Glutamatergic neuron (in vitro differentiated cells): ENCODE measurements around the gene ARID1B. TPM values are rescaled to one million over a fixed set of nuclear protein-coding genes. Genes with fewer than 3 reads are reported as not detected.

ENCODE experiments used
- DNase-seq: peaks from one replicate; pipeline ENCODE4 v3.0.0; 2022
- H3K27ac Mint-ChIP-seq: one replicate; pipeline ENCODE4 v1.8.0; 2020; ENCODE audit warnings: mild to moderate bottlenecking, mixed read lengths, inconsistent platforms; ENCODE audit not compliant: unreplicated experiment
- H3K27me3 Mint-ChIP-seq: one replicate; pipeline ENCODE4 v1.8.0; 2020; ENCODE audit warnings: mild to moderate bottlenecking, moderate library complexity, mixed read lengths, inconsistent platforms; ENCODE audit not compliant: unreplicated experiment
- H3K36me3 Mint-ChIP-seq: one replicate; pipeline ENCODE4 v1.8.0; 2020; ENCODE audit warnings: mild to moderate bottlenecking, mixed read lengths, inconsistent platforms; ENCODE audit not compliant: unreplicated experiment
- H3K4me1 Mint-ChIP-seq: one replicate; pipeline ENCODE4 v1.8.0; 2020; ENCODE audit warnings: mild to moderate bottlenecking, low read depth, mixed read lengths, inconsistent platforms; ENCODE audit not compliant: unreplicated experiment
- H3K4me3 Mint-ChIP-seq: one replicate; pipeline ENCODE4 v1.8.0; 2020; ENCODE audit warnings: mild to moderate bottlenecking, mixed read lengths, inconsistent platforms; ENCODE audit not compliant: unreplicated experiment
- H3K9me3 Mint-ChIP-seq: one replicate; pipeline ENCODE4 v1.8.0; 2020; ENCODE audit warnings: mild to moderate bottlenecking, moderate library complexity, mixed read lengths, inconsistent platforms; ENCODE audit not compliant: unreplicated experiment
- total RNA-seq: library from RNA; stranded (reverse); fragmentation: NEBNext Ultra II Directional; extraction: Animal tissue kit (Norgen Biotek cat#: 25700); gene quantifications from one replicate; pipeline ENCODE4 v1.2.1, GENCODE V29; 2021; ENCODE audit not compliant: unreplicated experiment
- TF ChIP-seq, protein P1 (sequence below): fragments of 200-600 bp; sonication (generic); IDR thresholded peaks from one replicate; pipeline ENCODE4 v1.5.0; 2021; ENCODE audit not compliant: partially characterized antibody, unreplicated experiment

ARID1B gene
- total RNA-seq, 1 donor from 2014 or later, result 202 TPM

- DNase-seq, result no peak
- Mint-ChIP-seq H3K9me3 (peaks cover 3% of the 10 kb centered on the region), H3K27ac (no peak overlapping the region), H3K27me3 (peaks cover 5% of the 10 kb centered on the region), H3K4me3 (no peak overlapping the region), H3K4me1 (peaks cover 19% of the 10 kb centered on the region), H3K36me3 (no peaks in the 10 kb centered on the region)
- TF ChIP-seq, protein P1, sequence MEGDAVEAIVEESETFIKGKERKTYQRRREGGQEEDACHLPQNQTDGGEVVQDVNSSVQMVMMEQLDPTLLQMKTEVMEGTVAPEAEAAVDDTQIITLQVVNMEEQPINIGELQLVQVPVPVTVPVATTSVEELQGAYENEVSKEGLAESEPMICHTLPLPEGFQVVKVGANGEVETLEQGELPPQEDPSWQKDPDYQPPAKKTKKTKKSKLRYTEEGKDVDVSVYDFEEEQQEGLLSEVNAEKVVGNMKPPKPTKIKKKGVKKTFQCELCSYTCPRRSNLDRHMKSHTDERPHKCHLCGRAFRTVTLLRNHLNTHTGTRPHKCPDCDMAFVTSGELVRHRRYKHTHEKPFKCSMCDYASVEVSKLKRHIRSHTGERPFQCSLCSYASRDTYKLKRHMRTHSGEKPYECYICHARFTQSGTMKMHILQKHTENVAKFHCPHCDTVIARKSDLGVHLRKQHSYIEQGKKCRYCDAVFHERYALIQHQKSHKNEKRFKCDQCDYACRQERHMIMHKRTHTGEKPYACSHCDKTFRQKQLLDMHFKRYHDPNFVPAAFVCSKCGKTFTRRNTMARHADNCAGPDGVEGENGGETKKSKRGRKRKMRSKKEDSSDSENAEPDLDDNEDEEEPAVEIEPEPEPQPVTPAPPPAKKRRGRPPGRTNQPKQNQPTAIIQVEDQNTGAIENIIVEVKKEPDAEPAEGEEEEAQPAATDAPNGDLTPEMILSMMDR, result no peak
Observed at GRCh38 chr6:156963712-156964700, 186.8 kb downstream of the ARID1B start.

DNA sequence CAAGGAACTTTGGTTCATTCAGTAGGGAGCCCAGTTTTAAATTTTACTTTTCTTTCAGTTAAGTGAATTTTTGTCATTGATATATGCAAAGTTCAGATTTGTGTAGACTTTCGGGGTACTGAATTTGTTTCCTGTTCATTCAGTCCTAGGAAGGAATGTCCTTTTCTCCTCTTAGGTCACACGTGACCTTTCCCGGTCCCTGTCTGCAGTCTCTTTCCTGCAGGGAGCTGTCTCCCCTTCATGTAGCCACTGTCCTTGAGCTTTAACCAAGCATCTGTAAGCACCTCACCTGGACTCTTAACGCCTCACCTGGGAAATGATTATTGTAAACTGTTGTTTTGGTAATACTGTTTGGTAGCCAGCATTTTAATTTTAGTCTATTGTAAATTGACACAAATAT, 190.7 kb downstream of the ARID1B start:
- peaks cover 2% of the 10 kb centered on the region for H3K27me3 Mint-ChIP-seq
- peaks cover 26% of the 10 kb centered on the region for H3K4me1 Mint-ChIP-seq
- H3K36me3 Mint-ChIP-seq, result no peaks in the 10 kb centered on the region
- H3K9me3 Mint-ChIP-seq, result peaks cover 2% of the 10 kb centered on the region
- no peak overlapping the region for H3K27ac Mint-ChIP-seq
- no peak for DNase-seq
- H3K4me3 Mint-ChIP-seq, result no peak overlapping the region
- TF ChIP-seq, protein P1, result no peak

DNA sequence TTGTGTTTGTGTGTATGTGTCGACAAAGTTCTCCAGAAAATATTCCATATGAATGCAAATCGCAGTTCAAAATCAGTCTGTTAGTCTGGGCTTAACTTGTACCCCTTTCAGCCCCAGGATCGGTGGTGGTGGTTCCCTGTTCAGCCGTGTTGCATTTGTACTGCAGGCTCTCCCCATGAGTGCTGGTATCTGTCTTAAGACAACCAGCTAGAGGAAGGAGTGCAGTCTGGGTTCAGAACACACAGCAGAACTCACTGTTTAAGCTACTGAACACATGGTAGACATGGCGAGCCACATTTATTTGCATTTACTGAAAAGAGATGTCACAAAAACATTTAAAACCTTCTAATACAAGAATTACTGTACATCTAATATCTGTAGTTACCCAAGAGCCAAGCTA, 192.1 kb downstream of the ARID1B start:
- TF ChIP-seq, protein P1, result no peak
- Mint-ChIP-seq H3K27me3 (peaks cover 2% of the 10 kb centered on the region), H3K9me3 (peaks cover 2% of the 10 kb centered on the region), H3K27ac (no peak overlapping the region), H3K4me1 (peaks cover 35% of the 10 kb centered on the region), H3K4me3 (no peak overlapping the region), H3K36me3 (no peaks in the 10 kb centered on the region)
- no peak for DNase-seq

GRCh38 chr6:156970595-156971112, 193.5 kb downstream of the ARID1B start:
- Mint-ChIP-seq H3K27ac (no peak overlapping the region), H3K27me3 (peaks cover 4% of the 10 kb centered on the region), H3K9me3 (peaks cover 5% of the 10 kb centered on the region), H3K4me1 (peaks cover 38% of the 10 kb centered on the region), H3K4me3 (no peak overlapping the region), H3K36me3 (no peaks in the 10 kb centered on the region)
- DNase-seq, result no peak
- TF ChIP-seq, protein P1, result no peak
